GM06990 (cell line): ENCODE results near the gene CYB5A.

ENCODE experiments used
- DNase-seq: peaks from one replicate; pipeline ENCODE4 v3.0.0-alpha.2; 2011; ENCODE audit not compliant: insufficient read length; ENCODE audit errors: extremely low read depth
- H3K27me3 ChIP-seq: replicated peaks from 2 replicates; pipeline ENCODE4 v1.6.0; 2011; ENCODE audit warnings: low read length; ENCODE audit not compliant: control insufficient read depth, insufficient read depth
- H3K36me3 ChIP-seq: 2 replicates; pipeline ENCODE4 v1.5.1; 2011; ENCODE audit warnings: low read length; ENCODE audit not compliant: control insufficient read depth, insufficient read depth
- H3K4me3 ChIP-seq: replicated peaks from 2 replicates; pipeline ENCODE4 v1.5.1; 2011; ENCODE audit warnings: low read depth, mild to moderate bottlenecking, control low read depth, low read length
- TF ChIP-seq, protein P1 (sequence below): IDR thresholded peaks from 2 replicates; pipeline ENCODE4 v1.5.1; 2011; ENCODE audit warnings: low read length, control low read depth, mild to moderate bottlenecking, inconsistent platforms; ENCODE audit not compliant: insufficient read depth, poor library complexity, severe bottlenecking

The CYB5A gene

GRCh38 chr18:74225193-74225840 lies 66.4 kb downstream of the CYB5A start:
- Histone ChIP-seq H3K36me3 (no peaks in the 10 kb centered on the region), H3K4me3 (no peak overlapping the region), H3K27me3 (no peaks in the 10 kb centered on the region; the same call in none of the 2 replicates)
- DNase-seq = no peak
- TF ChIP-seq, protein P1, sequence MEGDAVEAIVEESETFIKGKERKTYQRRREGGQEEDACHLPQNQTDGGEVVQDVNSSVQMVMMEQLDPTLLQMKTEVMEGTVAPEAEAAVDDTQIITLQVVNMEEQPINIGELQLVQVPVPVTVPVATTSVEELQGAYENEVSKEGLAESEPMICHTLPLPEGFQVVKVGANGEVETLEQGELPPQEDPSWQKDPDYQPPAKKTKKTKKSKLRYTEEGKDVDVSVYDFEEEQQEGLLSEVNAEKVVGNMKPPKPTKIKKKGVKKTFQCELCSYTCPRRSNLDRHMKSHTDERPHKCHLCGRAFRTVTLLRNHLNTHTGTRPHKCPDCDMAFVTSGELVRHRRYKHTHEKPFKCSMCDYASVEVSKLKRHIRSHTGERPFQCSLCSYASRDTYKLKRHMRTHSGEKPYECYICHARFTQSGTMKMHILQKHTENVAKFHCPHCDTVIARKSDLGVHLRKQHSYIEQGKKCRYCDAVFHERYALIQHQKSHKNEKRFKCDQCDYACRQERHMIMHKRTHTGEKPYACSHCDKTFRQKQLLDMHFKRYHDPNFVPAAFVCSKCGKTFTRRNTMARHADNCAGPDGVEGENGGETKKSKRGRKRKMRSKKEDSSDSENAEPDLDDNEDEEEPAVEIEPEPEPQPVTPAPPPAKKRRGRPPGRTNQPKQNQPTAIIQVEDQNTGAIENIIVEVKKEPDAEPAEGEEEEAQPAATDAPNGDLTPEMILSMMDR = no peak

DNA sequence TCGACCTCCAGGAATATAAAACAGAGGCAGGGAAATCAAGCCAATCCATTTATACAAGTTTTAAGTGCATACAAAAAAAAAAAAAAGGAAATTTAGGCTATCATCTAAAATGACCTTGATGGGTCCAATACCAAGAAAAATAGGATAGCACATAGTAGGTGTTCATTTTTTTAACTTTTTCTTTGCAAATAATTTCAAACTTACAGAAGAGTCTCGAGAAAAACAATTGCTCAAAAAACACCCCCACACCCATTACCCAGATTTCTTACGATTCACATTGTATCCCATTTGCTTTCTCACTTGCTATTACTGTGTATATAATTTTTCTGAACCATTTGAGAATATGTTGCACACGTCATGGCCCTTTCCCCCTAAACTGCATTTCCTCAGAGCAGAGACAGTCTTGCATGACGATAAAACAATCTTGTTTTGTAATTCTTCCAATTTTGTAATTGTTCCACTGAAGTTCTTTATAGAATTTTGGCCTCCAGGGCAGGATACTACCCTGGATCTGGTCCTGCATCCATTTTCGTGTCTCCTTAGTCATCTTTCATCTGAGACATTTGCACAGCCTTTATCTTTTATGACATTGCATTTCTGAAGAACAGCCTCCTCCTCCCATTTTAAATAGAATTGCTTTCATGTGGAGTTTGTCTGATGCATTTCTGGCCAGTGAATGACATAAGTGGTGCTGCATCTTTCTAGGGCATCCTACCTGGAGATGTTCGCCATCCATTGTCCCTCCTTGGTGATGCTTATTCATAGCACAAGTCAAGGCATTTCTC lies 68.9 kb downstream of the CYB5A start:
- Histone ChIP-seq H3K4me3 (no peak overlapping the region), H3K36me3 (no peaks in the 10 kb centered on the region), H3K27me3 (no peaks in the 10 kb centered on the region; the same call in 1 of the 2 replicates)
- no peak for DNase-seq
- TF ChIP-seq, protein P1 = no peak

- DNase-seq = no peak
- H3K36me3 ChIP-seq = no peaks in the 10 kb centered on the region
- H3K4me3 ChIP-seq = no peak overlapping the region
Measured at GRCh38 chr18:74221081-74221480, 70.7 kb downstream of the CYB5A start.

DNA sequence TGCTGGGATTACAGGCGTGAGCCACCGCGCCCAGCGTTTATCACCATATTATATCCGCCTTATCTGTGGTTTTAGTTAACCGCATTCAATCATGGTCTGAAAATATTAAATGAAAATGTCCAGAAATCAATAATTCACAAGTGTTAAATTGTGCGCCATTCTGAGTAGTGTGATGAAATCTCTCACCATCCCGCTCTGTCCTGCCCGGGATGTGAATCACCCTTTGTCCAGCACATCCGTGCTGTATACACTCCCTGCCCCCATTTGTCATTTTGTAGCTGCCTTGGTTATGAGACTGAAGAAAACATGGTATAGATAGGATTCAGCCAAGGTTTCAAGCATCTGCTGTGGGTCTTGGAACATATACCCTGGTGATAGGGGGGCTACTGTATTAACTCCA lies 72.7 kb downstream of the CYB5A start:
- TF ChIP-seq, protein P1 = no peak
- Histone ChIP-seq H3K27me3 (no peaks in the 10 kb centered on the region; the same call in 1 of the 2 replicates), H3K36me3 (no peaks in the 10 kb centered on the region), H3K4me3 (no peak overlapping the region)
- DNase-seq = no peak

More at GRCh38 chr18:74221081-74221480, 70.7 kb downstream of the CYB5A start:
- TF ChIP-seq, protein P1 = no peak
- no peaks in the 10 kb centered on the region; the same call in 1 of the 2 replicates for H3K27me3 ChIP-seq

- no peak for DNase-seq
- H3K36me3 ChIP-seq = no peaks in the 10 kb centered on the region
- H3K27me3 ChIP-seq = no peaks in the 10 kb centered on the region
- TF ChIP-seq, protein P1 = no peak
- H3K4me3 ChIP-seq = no peak overlapping the region
Measured at GRCh38 chr18:74217476-74218143, 74.2 kb downstream of the CYB5A start.
